SK-N-DZ (cell line): ENCODE measurements around the gene WDR35.

ENCODE experiments used
- DNase-seq: peaks from one replicate; pipeline ENCODE4 v3.0.0-alpha.2; 2015; ENCODE audit warnings: low spot score

Gene WDR35

GRCh38 chr2:20011276-20012031, 21.5 kb upstream of the WDR35 start:
- no peak for DNase-seq

- DNase-seq = no peak
Measured at GRCh38 chr2:20008703-20009102, 18.8 kb upstream of the WDR35 start.

- DNase-seq = no peak
Measured at GRCh38 chr2:20005891-20006470, 16.1 kb upstream of the WDR35 start.

DNA sequence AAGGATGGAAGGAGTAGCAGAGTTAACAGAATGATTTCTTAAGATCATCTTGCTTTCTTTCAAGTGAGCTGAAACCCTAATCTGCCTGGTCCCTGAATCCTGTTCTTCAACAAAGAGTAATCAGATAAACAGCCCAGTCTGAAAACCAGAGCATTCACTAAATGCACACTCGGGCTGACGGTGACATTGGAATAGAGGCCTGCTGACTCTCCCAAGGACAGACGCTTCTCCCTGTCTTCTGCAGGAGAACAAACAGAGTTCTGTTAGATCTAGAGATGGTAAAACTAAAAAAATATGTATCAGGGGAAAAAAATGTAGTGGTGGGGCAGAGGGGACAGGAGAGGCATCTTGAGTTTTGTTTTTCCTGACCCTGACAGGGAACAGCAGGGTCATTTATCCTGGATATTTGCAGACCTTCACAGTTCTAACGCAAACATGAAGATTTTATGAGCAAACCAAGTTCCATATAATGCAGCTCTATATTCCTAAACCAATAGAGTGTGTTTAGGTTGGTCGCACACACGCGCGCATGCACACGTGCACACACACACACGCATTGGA, 15.2 kb upstream of the WDR35 start:
- peak; percentile 72 for DNase-seq

GRCh38 chr2:20001361-20001863, 11.5 kb upstream of the WDR35 start:
- no peak for DNase-seq

DNA sequence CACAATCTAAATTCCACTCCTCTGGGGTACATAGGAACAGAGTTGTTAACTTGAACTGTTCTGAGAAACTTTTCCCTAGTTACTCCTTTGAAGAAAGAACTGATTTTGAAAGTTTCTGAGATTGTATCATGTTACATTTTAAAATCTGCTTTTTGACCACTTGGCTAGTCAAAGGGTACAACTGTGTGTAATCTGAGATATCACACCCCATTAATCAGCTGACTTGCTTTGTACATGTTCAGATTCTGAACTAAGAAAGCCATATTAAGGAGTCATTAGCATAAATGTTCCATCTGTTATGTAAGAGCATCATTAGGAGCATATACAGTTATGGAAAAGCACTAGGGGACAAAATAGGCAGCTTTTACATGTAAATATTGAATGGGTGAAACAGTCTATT, 3.8 kb upstream of the WDR35 start:
- no peak for DNase-seq

DNA sequence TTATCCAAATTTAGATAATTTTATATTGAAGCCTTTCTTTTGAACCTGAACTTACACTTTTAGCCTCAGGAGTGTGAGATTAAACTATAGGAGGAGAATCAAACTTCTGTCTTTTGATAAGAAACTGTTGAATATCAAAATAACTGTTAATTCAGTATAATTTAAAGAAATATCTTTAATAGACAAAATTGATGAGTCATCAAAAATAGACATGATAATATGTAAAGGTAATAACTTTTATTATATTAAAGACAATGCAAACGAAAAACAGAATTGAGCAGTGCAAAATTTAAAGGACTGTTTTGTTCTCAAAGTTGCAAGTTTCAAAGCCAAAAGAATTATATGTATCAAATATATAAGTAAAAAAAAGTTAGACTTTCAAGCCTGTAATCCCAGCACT, 2.0 kb upstream of the WDR35 start:
- no peak for DNase-seq

- no peak for DNase-seq
Measured at GRCh38 chr2:19990416-19990728, 467 bp upstream of the WDR35 start.

- no peak for DNase-seq
Measured at GRCh38 chr2:19989342-19989666, 601 bp downstream of the WDR35 start.

DNA sequence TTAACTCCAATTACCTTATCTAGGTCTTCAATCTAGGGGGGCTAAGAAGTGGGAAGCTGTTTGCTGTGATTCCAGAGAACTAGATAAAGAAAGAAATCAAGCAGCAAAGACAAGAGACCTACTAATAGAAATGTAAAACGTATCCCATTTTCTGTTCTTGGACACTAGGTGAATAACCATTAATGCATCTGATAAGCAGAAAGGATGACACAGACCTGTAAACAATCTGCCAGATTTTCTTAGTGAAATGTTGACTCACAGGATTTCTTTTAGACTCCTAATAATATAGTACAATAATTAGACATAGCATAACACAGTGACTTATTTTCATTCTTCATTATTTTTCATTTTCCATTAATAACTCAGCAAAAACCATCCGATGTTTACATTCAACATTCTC, 1.3 kb downstream of the WDR35 start:
- DNase-seq = no peak

DNA sequence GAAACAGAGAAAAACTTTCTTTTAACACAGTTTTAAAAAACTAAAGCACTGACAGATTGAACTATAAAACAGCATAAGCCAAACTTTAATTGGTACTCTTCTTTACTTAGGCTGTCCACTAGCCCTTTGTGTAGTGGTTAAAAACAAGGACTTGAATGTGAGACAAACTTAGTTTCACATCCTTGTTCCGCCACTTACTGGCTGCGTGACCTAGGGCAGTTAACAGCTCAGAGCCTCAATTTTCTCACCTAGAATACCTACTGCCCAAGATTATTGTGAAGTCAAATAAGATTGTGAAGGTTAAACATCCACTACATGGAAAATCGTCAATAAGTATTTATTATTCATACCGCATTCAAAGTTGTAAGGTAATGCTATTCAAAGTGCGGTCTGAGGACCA, 2.0 kb downstream of the WDR35 start:
- no peak for DNase-seq

GRCh38 chr2:19982268-19982667, 7.6 kb downstream of the WDR35 start:
- no peak for DNase-seq

DNA sequence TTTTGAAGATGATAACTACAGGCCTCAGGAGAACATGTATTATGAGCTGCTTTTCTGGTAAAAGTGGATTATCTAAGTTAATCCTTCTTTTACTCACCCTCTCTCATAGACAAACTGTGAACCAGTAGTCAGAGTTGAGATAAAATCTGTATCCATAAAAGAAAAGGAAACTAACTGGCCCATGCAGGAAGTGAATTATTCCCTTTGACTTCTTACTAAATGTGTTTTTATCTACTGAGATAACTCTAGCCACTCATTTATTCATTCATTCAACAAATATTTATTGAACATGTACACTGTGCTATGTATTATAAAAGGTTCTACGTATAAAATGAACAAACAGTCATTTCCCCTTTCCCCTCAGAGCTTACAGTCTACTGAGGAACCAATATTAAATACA, 10.0 kb downstream of the WDR35 start:
- DNase-seq = no peak

GRCh38 chr2:19973466-19973865, 16.4 kb downstream of the WDR35 start:
- no peak for DNase-seq

DNA sequence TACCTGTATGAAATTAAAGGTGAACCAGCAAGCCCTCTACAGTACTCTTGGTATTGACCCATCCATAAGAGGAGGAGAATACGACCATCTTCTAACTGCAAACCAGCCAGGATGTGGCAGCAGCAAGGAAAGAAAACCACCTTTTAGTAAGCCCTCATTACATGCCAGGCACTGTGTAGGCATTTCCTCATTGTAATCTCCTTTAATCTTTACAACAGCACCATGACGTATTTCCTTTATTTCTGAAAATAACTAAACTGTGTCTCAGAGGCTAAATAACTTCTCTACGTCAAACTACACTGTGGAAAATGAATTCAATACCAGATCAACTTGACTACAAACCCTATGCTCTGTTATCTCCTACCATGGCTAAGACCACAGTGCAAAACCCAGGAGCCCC, 18.2 kb downstream of the WDR35 start:
- no peak for DNase-seq

DNA sequence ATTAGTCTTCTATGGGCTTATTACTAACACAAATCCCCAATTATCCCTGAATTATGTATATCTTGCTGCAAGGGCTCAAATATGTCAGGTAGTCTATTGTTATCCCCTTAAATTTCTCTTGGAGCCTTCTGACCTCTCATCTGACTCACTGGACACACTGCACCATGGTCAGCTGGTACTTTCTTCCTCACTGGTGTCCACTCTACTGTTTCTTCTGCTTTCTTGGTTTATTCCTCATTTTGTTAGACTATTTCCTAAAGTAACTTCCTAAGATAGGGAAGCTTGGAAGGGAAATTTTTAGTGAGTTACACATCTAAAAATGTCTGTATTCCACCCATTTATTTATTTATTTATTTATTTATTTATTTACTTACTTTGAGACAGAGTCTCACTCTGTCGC, 26.5 kb downstream of the WDR35 start:
- DNase-seq = no peak

GRCh38 chr2:19955544-19956422, 34.1 kb downstream of the WDR35 start:
- DNase-seq = peak; percentile 65

DNA sequence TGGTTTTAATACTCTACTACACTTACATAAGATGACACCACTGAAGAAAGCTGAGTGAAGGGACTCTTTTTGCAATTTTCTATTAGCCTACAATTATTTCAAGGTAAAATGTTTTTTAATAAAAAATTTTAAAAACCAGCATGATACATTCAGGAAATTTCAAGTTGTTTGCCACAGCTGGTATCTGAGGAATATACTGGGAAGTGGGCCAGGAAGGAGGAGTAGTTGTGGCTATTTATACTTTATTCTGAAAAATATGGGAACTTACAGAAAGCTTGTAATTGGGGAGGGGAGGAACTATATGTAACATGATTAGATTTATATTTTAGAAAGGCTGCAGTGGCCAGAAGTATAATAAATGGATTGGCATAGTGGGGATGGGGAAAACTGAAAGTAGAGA, 40.8 kb downstream of the WDR35 start:
- DNase-seq = no peak

GRCh38 chr2:19947184-19947940, 42.5 kb downstream of the WDR35 start:
- DNase-seq = no peak

GRCh38 chr2:19944205-19944845, 45.6 kb downstream of the WDR35 start:
- no peak for DNase-seq

GRCh38 chr2:19943189-19943588, 46.7 kb downstream of the WDR35 start:
- no peak for DNase-seq
